CD4-positive, alpha-beta memory T cell (primary cell): ENCODE results near the gene P2RY11. TPM values are rescaled to one million over a fixed set of nuclear protein-coding genes. Genes with fewer than 3 reads are reported as not detected.
A peak's percentile ranks its signal among the peaks of the same experiment; 100 is the strongest.

Source experiments
- CTCF ChIA-PET: fragments of 350-600 bp; sonication (Branson Sonifier 250); formaldehyde crosslinking; loops from one replicate; lab custom pipeline; 2021; ENCODE audit warnings: inconsistent platforms; ENCODE audit not compliant: partially characterized antibody; lab: Charles Lee
- POLR2A ChIA-PET: fragments of 350-600 bp; sonication (Branson Sonifier 250); formaldehyde crosslinking; loops from one replicate; lab custom pipeline; 2021; ENCODE audit not compliant: partially characterized antibody; lab: Charles Lee
- DNase-seq, 5 donors: peaks; one replicate each; pipeline versions ENCODE4 v3.0.0 to v3.0.0-alpha.2; 2020 to 2022; ENCODE audit warnings: mixed read lengths in 1 of 5
- H3K27ac ChIP-seq: one replicate; pipeline ENCODE4 v1.7.0; 2013; ENCODE audit warnings: low read depth, low read length
- H3K27me3 ChIP-seq: 2 replicates; pipeline ENCODE4 v1.7.0; 2013; ENCODE audit warnings: mild to moderate bottlenecking, low read length, moderate library complexity; ENCODE audit not compliant: insufficient read depth
- H3K36me3 ChIP-seq: 2 replicates; pipeline ENCODE4 v1.7.0; 2013; ENCODE audit warnings: mild to moderate bottlenecking, low read length, moderate library complexity; ENCODE audit not compliant: insufficient read depth
- H3K4me1 ChIP-seq: 2 replicates; pipeline ENCODE4 v1.7.0; 2013; ENCODE audit warnings: mild to moderate bottlenecking, low read length, moderate library complexity; ENCODE audit not compliant: insufficient read depth
- H3K4me3 ChIP-seq, 2 donors: one replicate each; pipeline ENCODE4 v1.7.0; 2013; ENCODE audit warnings: low read length in 2 of 2, mild to moderate bottlenecking in 1 of 2
- H3K9me3 ChIP-seq, 2 donors: one replicate each; pipeline ENCODE4 v1.7.0; 2013; ENCODE audit warnings: low read length in 2 of 2, control low read depth in 1 of 2; ENCODE audit not compliant: control insufficient read depth in 1 of 2
- H3K27ac Mint-ChIP-seq, 7 donors: one replicate each; pipeline ENCODE4 v1.8.0; 2020 to 2021; ENCODE audit warnings: mixed read lengths in 7 of 7, mild to moderate bottlenecking in 6 of 7, inconsistent platforms in 3 of 7, moderate library complexity in 3 of 7
- H3K27me3 Mint-ChIP-seq, 2 donors: one replicate each; pipeline ENCODE4 v1.8.0; 2020 to 2021; ENCODE audit warnings: mixed read lengths in 2 of 2
- H3K36me3 Mint-ChIP-seq, 2 donors: one replicate each; pipeline ENCODE4 v1.8.0; 2020 to 2021; ENCODE audit warnings: mixed read lengths in 2 of 2, inconsistent platforms in 1 of 2, mild to moderate bottlenecking in 1 of 2
- H3K4me1 Mint-ChIP-seq, 4 donors: one replicate each; pipeline ENCODE4 v1.8.0; 2020 to 2021; ENCODE audit warnings: mixed read lengths in 4 of 4, mild to moderate bottlenecking in 1 of 4
- H3K4me3 Mint-ChIP-seq, 8 donors: one replicate each; pipeline ENCODE4 v1.8.0; 2020 to 2021; ENCODE audit warnings: mixed read lengths in 8 of 8, mild to moderate bottlenecking in 7 of 8, moderate library complexity in 6 of 8, inconsistent platforms in 3 of 8
- H3K9me3 Mint-ChIP-seq, 8 donors: one replicate each; pipeline ENCODE4 v1.8.0; 2020 to 2021; ENCODE audit warnings: mixed read lengths in 8 of 8, mild to moderate bottlenecking in 5 of 8, inconsistent platforms in 3 of 8, moderate library complexity in 1 of 8
- intact Hi-C: fragments of 100-400 bp; cut with micrococcal nuclease; formaldehyde crosslinking; loops from one replicate; pipeline ENCODE4 v1.15.1; 2023
- polyA plus RNA-seq, 2 donors: library from polyadenylated mRNA; unstranded; fragments of 300-500 nt; fragmentation: Illumina TruSeq; gene quantifications; one replicate each; pipeline ENCODE4 v1.2.3, GENCODE V29; 2021
- total RNA-seq, 2 experiments: library from RNA; stranded (reverse); gene quantifications; one replicate each; pipeline ENCODE4 v1.2.3, GENCODE V29; 2021

The P2RY11 gene
- total and polyA plus RNA-seq, 4 experiments from 2014 or later = 0.24 to 49.7 (median 23.6) TPM

GRCh38 chr19:10112037-10112761 lies 706 bp downstream of the P2RY11 start:
- ChIA-PET POLR2A (interaction anchor here (0.6 to 10.9 kb wide), 7 partner anchors 9 to 139 kb away, joined by 3 to 172 read pairs (median 14); partner anchors contain the start of genes ANGPTL6, COL5A3, MRPL4 and PPAN), CTCF (interaction anchor here (0.9 to 7.5 kb wide), 9 partner anchors 9 to 137 kb away, joined by 3 to 99 read pairs (median 8); partner anchors contain the start of gene ANGPTL6)
- no peak overlapping the region for H3K4me3 ChIP-seq
- intact Hi-C loops = loop anchor here (1.0 to 2.0 kb wide), 2 partner anchors 13 to 177 kb away; no protein-coding TSS in a partner anchor
- Mint-ChIP-seq H3K27me3 (no peaks in the 10 kb centered on the region), H3K9me3 (peaks cover 0 to 4% (median 0%) of the 10 kb centered on the region in 8 donors), H3K27ac (peak overlapping the region; percentile 91 to 97 (median 95)), H3K4me3 (peak overlapping the region; percentile 54 to 89 (median 78)), H3K4me1 (peaks cover 26 to 78% (median 38%) of the 10 kb centered on the region in 4 donors), H3K36me3 (peaks cover 27 to 53% of the 10 kb centered on the region in 2 donors)
- DNase-seq = peak; percentile 44 to 87 (median 57)
- H3K9me3 ChIP-seq = no peaks in the 10 kb centered on the region
- no peaks in the 10 kb centered on the region for H3K27me3 ChIP-seq
- peaks cover 66% of the 10 kb centered on the region for H3K36me3 ChIP-seq
- H3K4me1 ChIP-seq = peaks cover 57% of the 10 kb centered on the region
- H3K27ac ChIP-seq = peak overlapping the region; percentile 66

- peak; percentile 65 to 77 (median 68) for DNase-seq
- Histone ChIP-seq H3K36me3 (peaks cover 63% of the 10 kb centered on the region), H3K9me3 (no peaks in the 10 kb centered on the region), H3K4me3 (no peak overlapping the region), H3K27ac (peak overlapping the region; percentile 66), H3K27me3 (no peaks in the 10 kb centered on the region), H3K4me1 (peaks cover 56% of the 10 kb centered on the region)
- H3K9me3 Mint-ChIP-seq = peaks cover 0 to 4% (median 0%) of the 10 kb centered on the region in 8 donors
- peaks cover 28 to 53% of the 10 kb centered on the region in 2 donors for H3K36me3 Mint-ChIP-seq
- ChIA-PET POLR2A (interaction anchor here (0.6 to 10.9 kb wide), 11 partner anchors 10 to 138 kb away, joined by 3 to 172 read pairs (median 3); partner anchors contain the start of genes ANGPTL6, DNMT1, MRPL4 and PPAN), CTCF (interaction anchor here (0.6 to 7.5 kb wide), 10 partner anchors 8 to 182 kb away, joined by 3 to 99 read pairs (median 7); partner anchors contain the start of gene ANGPTL6)
- peak overlapping the region; percentile 55 to 89 (median 78) for H3K4me3 Mint-ChIP-seq
- H3K27me3 Mint-ChIP-seq = no peaks in the 10 kb centered on the region
- intact Hi-C loops = loop anchor here (1.0 to 2.0 kb wide), 3 partner anchors 14 to 178 kb away; no protein-coding TSS in a partner anchor
- peaks cover 22 to 74% (median 31%) of the 10 kb centered on the region in 4 donors for H3K4me1 Mint-ChIP-seq
- peak overlapping the region; percentile 91 to 97 (median 95) for H3K27ac Mint-ChIP-seq
These were observed 1.6 kb downstream of the P2RY11 start for GRCh38 chr19:10112895-10113591.

- Mint-ChIP-seq H3K27me3 (no peaks in the 10 kb centered on the region), H3K4me1 (peaks cover 20 to 74% (median 28%) of the 10 kb centered on the region in 4 donors), H3K27ac (peak overlapping the region in 5 of 7 donors; percentile 41 to 96 (median 60)), H3K9me3 (peaks cover 0 to 4% (median 0%) of the 10 kb centered on the region in 8 donors), H3K36me3 (peaks cover 28 to 47% of the 10 kb centered on the region in 2 donors), H3K4me3 (peak overlapping the region in 2 of 8 donors; percentile 17 to 89)
- ChIA-PET CTCF (interaction anchor here (0.6 to 7.5 kb wide), 9 partner anchors 8 to 182 kb away, joined by 3 to 99 read pairs (median 8); partner anchors contain the start of gene ANGPTL6), POLR2A (interaction anchor here (0.6 to 10.9 kb wide), 12 partner anchors 10 to 137 kb away, joined by 3 to 172 read pairs (median 3); partner anchors contain the start of genes ANGPTL6, DNMT1, MRPL4 and PPAN)
- DNase-seq = peak in 1 of 5 donors; percentile 19
- intact Hi-C loops = loop anchor here (1.0 to 2.0 kb wide), 2 partner anchors 39 to 179 kb away; no protein-coding TSS in a partner anchor
- H3K36me3 ChIP-seq = peaks cover 58% of the 10 kb centered on the region
- H3K4me1 ChIP-seq = peaks cover 56% of the 10 kb centered on the region
- H3K27ac ChIP-seq = peak overlapping the region; percentile 66
- no peaks in the 10 kb centered on the region for H3K9me3 ChIP-seq
- no peak overlapping the region for H3K4me3 ChIP-seq
- no peaks in the 10 kb centered on the region for H3K27me3 ChIP-seq
These were observed 2.1 kb downstream of the P2RY11 start for GRCh38 chr19:10113592-10113963.

DNA sequence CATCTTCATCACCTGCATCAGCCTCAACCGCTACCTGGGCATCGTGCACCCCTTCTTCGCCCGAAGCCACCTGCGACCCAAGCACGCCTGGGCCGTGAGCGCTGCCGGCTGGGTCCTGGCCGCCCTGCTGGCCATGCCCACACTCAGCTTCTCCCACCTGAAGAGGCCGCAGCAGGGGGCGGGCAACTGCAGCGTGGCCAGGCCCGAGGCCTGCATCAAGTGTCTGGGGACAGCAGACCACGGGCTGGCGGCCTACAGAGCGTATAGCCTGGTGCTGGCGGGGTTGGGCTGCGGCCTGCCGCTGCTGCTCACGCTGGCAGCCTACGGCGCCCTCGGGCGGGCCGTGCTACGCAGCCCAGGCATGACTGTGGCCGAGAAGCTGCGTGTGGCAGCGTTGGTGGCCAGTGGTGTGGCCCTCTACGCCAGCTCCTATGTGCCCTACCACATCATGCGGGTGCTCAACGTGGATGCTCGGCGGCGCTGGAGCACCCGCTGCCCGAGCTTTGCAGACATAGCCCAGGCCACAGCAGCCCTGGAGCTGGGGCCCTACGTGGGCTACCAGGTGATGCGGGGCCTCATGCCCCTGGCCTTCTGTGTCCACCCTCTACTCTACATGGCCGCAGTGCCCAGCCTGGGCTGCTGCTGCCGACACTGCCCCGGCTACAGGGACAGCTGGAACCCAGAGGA lies 2.6 kb downstream of the P2RY11 start:
- Mint-ChIP-seq H3K27ac (peak overlapping the region in 4 of 7 donors; percentile 41 to 96 (median 56)), H3K4me3 (peak overlapping the region in 3 of 8 donors; percentile 17 to 39 (median 29)), H3K4me1 (peaks cover 20 to 77% (median 31%) of the 10 kb centered on the region in 4 donors), H3K27me3 (no peaks in the 10 kb centered on the region), H3K9me3 (peaks cover 0 to 4% (median 0%) of the 10 kb centered on the region in 8 donors), H3K36me3 (peaks cover 28 to 50% of the 10 kb centered on the region in 2 donors)
- Histone ChIP-seq H3K9me3 (no peaks in the 10 kb centered on the region), H3K36me3 (peaks cover 57% of the 10 kb centered on the region), H3K27ac (peak overlapping the region; percentile 66), H3K27me3 (no peaks in the 10 kb centered on the region), H3K4me1 (peaks cover 61% of the 10 kb centered on the region), H3K4me3 (no peak overlapping the region)
- POLR2A ChIA-PET = interaction anchor here (0.6 to 10.9 kb wide), 13 partner anchors 11 to 356 kb away, joined by 3 to 172 read pairs (median 3); partner anchors contain the start of genes ANGPTL6, FBXL12, MRPL4 and PPAN
- CTCF ChIA-PET = interaction anchor here (0.7 to 7.5 kb wide), 8 partner anchors 7 to 183 kb away, joined by 3 to 99 read pairs (median 8); partner anchors contain the start of gene ANGPTL6
- intact Hi-C loops = loop anchor here (1.0 to 2.0 kb wide), 2 partner anchors 40 to 179 kb away; no protein-coding TSS in a partner anchor
- peak in 1 of 5 donors; percentile 20 for DNase-seq

DNA sequence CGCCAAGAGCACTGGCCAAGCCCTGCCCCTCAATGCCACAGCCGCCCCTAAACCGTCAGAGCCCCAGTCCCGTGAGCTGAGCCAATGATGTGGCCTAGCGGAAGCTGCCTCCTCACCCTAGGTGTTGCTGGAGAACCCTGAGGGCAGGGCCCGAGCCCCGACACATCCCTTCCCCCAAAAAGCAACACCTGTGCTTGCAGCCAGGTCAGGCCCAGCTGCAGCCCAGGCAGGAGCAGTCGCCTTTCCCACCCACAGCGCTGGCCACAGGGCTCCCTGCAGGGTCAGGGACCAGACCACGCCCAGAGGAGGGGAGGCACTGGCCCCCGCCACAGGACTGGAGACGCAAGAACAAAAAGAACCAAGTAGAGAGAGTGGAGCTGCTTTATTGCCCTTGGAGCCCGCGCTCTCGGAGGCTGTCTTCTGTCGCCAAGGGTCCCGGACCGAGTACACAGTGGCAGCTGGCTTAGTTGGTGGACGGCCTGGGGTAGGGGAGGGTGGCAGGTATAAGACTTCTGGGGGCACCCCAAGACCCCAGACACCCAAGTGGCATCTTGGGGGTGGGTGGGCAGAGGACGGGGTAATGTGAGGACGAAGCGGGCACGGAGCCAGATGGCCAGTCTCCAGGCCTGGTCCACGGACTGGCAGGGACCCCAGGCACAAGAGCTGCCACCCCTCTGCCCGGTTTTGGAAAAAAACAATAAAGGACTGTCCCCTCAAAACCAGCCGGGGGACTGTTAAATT lies 3.3 kb downstream of the P2RY11 start:
- Histone ChIP-seq H3K27me3 (no peaks in the 10 kb centered on the region), H3K4me3 (no peak overlapping the region), H3K4me1 (peaks cover 58% of the 10 kb centered on the region), H3K27ac (no peak overlapping the region), H3K9me3 (no peaks in the 10 kb centered on the region), H3K36me3 (peaks cover 49% of the 10 kb centered on the region)
- Mint-ChIP-seq H3K9me3 (peaks cover 0 to 4% (median 0%) of the 10 kb centered on the region in 8 donors), H3K36me3 (peaks cover 23 to 57% of the 10 kb centered on the region in 2 donors), H3K4me3 (peak overlapping the region in 2 of 8 donors; percentile 29 to 39), H3K27ac (peak overlapping the region in 2 of 7 donors; percentile 52 to 82), H3K4me1 (peaks cover 23 to 75% (median 35%) of the 10 kb centered on the region in 4 donors), H3K27me3 (no peaks in the 10 kb centered on the region)
- POLR2A ChIA-PET = interaction anchor here (0.6 to 10.9 kb wide), 9 partner anchors 12 to 355 kb away, joined by 3 to 172 read pairs (median 4); partner anchors contain the start of genes ANGPTL6, FBXL12, MRPL4 and PPAN
- DNase-seq = no peak
- CTCF ChIA-PET = interaction anchor here (0.6 to 7.5 kb wide), 4 partner anchors 12 to 274 kb away, joined by 3 to 99 read pairs (median 14); partner anchors contain the start of gene ANGPTL6
- intact Hi-C loops = no loop called here
